Activated T-cell treated with anti-CD3 and anti-CD28 coated beads, Interleukin-2, amount 50 U/mL, for 24 hours (primary cell): ENCODE data around the gene PER2.
A peak's percentile ranks its signal among the peaks of the same experiment; 100 is the strongest.
"Not testable (repeated sequence)": the region's sequence is repeated elsewhere in the genome, so short reads cannot be mapped to it uniquely, and the experiment has no call there.

Experiments used
- DNase-seq: peaks from one replicate; pipeline ENCODE4 v3.0.0-alpha.2; 2020
- H3K27ac Mint-ChIP-seq: 2 replicates; pipeline ENCODE4 v1.8.0; 2020; ENCODE audit warnings: mild to moderate bottlenecking, mixed read lengths
- H3K27me3 Mint-ChIP-seq: 2 replicates; pipeline ENCODE4 v1.8.0; 2020; ENCODE audit warnings: mixed read lengths
- H3K36me3 Mint-ChIP-seq: 2 replicates; pipeline ENCODE4 v1.8.0; 2020; ENCODE audit warnings: low read depth, mixed read lengths
- H3K4me1 Mint-ChIP-seq: 2 replicates; pipeline ENCODE4 v1.8.0; 2020; ENCODE audit warnings: low read depth, mixed read lengths
- H3K4me3 Mint-ChIP-seq: 2 replicates; pipeline ENCODE4 v1.8.0; 2020; ENCODE audit warnings: mild to moderate bottlenecking, moderate library complexity, mixed read lengths
- H3K9me3 Mint-ChIP-seq: 2 replicates; pipeline ENCODE4 v1.8.0; 2020; ENCODE audit warnings: mixed read lengths

Gene PER2

GRCh38 chr2:238320648-238321281 is 32.4 kb upstream of the PER2 start:
- no peaks in the 10 kb centered on the region for H3K9me3 Mint-ChIP-seq
- peaks cover 22% of the 10 kb centered on the region for H3K4me1 Mint-ChIP-seq
- peaks cover 3% of the 10 kb centered on the region for H3K27me3 Mint-ChIP-seq
- no peak for DNase-seq
- H3K27ac Mint-ChIP-seq, result no peak overlapping the region
- peaks cover 21% of the 10 kb centered on the region for H3K36me3 Mint-ChIP-seq
- H3K4me3 Mint-ChIP-seq, result peak overlapping the region; percentile 79

GRCh38 chr2:238320246-238320647 is 31.8 kb upstream of the PER2 start, which contains the start of gene TRAF3IP1:
Gene TRAF3IP1, plus strand, starts transcription at chr2:238320518. Its CDS starts 145 bp downstream, at chr2:238320663.
- Mint-ChIP-seq H3K27ac (no peak within 1 kb of the TSS), H3K4me3 (peak within 1 kb of the TSS; percentile 79), H3K4me1 (peaks cover 20% of the 10 kb centered on the region), H3K9me3 (no peaks in the 10 kb centered on the region), H3K27me3 (peaks cover 4% of the 10 kb centered on the region), H3K36me3 (peaks cover 16% of the 10 kb centered on the region)
- DNase-seq, result peak; percentile 90

DNA sequence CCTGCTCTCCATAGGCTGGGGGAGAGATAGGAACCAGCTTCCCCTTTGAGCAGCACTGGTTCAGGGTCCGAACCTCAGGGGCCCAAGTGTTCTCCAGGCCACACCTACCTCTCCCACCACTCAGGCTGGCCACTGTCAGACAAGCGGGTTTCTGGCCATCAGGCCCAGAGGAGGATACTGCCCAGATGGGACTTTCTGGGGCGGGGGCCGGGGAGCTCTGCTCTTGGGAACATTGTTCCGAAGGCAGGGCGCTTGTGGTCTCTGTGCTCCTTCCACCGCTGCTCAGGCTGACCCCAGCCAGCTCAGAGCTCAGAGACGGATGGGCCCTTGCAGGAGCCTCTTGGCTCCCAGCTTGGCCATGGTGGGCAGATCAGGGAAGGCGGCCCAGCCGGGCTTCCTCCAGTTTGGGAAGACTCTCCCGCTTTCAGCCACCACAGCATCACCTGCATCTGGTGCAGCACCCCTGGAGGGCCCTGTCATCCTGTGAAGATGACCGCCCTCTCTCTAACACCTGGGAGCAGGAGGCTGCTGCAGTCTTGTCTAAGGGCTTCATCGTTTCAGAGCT is 26.7 kb upstream of the PER2 start:
- Mint-ChIP-seq H3K9me3 (no peaks in the 10 kb centered on the region), H3K4me3 (no peak overlapping the region)

DNA sequence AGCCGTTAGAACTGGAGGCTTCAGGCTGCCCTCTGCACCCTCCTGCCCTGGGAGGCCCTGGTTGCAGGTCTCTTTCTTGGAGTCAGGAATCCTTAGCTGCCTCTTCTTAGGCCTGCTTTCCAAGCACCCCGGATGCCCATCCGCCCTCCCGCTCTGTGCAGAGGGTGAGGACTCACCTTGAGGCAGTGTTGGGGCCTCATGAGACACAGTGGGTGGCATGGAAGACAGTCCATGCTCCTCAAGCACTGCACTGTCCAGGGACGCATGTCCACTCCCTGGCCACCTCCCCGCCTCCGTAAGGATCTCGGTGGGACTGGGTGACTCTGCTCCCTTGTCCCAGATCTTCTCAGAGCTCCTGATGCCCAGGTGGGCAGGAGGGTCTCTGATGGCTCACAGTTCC is 26.2 kb upstream of the PER2 start:
- Mint-ChIP-seq H3K4me1 (peaks cover 2% of the 10 kb centered on the region), H3K27me3 (peaks cover 7% of the 10 kb centered on the region), H3K4me3 (no peak overlapping the region), H3K9me3 (no peaks in the 10 kb centered on the region), H3K27ac (no peak overlapping the region), H3K36me3 (no peaks in the 10 kb centered on the region)
- DNase-seq, result no peak

More for the DNA sequence above, 26.7 kb upstream of the PER2 start:
- no peak for DNase-seq
- Mint-ChIP-seq H3K27me3 (peaks cover 7% of the 10 kb centered on the region), H3K36me3 (no peaks in the 10 kb centered on the region), H3K27ac (no peak overlapping the region), H3K4me1 (peaks cover 6% of the 10 kb centered on the region)

GRCh38 chr2:238313991-238314350 is 25.6 kb upstream of the PER2 start:
- Mint-ChIP-seq H3K27me3 (peaks cover 10% of the 10 kb centered on the region), H3K27ac (no peak overlapping the region), H3K4me1 (no peaks in the 10 kb centered on the region), H3K9me3 (no peaks in the 10 kb centered on the region), H3K36me3 (no peaks in the 10 kb centered on the region), H3K4me3 (no peak overlapping the region)
- no peak for DNase-seq

GRCh38 chr2:238313289-238313990 is 25.0 kb upstream of the PER2 start:
- no peak overlapping the region for H3K27ac Mint-ChIP-seq
- H3K4me1 Mint-ChIP-seq, result no peaks in the 10 kb centered on the region
- no peaks in the 10 kb centered on the region for H3K36me3 Mint-ChIP-seq
- no peaks in the 10 kb centered on the region for H3K9me3 Mint-ChIP-seq
- no peak for DNase-seq
- H3K4me3 Mint-ChIP-seq, result no peak overlapping the region
- H3K27me3 Mint-ChIP-seq, result peaks cover 10% of the 10 kb centered on the region

GRCh38 chr2:238310721-238311120 is 22.3 kb upstream of the PER2 start:
- not testable (repeated sequence) for H3K36me3 Mint-ChIP-seq, H3K27me3 Mint-ChIP-seq, H3K9me3 Mint-ChIP-seq, DNase-seq, H3K4me1 Mint-ChIP-seq, H3K27ac Mint-ChIP-seq, H3K4me3 Mint-ChIP-seq

DNA sequence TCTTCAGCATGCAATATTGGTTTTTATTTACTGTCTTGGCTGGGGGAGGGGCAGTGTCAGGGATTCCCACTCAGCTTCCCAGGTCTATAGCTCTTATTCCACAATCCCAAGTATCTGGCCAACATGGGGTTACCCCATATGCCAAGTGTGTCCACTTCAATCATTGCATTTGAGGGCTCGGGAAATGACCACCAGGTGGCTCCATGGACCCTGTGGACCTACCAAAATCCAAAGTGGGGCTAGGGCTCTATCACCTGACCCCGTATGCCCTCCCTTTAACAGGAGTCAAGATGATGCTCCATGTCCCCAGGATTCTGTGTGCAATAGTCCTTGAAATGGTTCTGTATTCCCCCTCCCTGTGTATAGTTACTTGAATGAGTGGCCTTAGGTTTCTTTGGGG is 19.8 kb upstream of the PER2 start:
- no peak overlapping the region for H3K27ac Mint-ChIP-seq
- H3K4me3 Mint-ChIP-seq, result no peak overlapping the region
- DNase-seq, result no peak

DNA sequence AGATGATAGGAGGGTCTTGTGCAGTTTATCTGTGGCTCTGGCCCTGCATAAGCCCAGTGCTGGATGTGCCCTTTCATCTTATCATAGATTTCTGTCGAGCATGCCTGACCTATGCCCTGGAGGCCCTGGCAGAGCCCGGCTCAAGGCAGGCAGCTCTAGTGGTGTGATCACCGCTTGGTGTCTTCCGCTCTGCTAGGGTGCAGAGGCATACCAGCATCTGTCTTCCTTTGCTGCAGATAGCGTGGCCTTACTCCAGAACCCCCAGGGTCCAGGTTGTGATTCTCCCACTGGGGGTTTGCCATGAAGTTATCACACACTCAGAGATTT is 18.2 kb upstream of the PER2 start:
- no peaks in the 10 kb centered on the region for H3K4me1 Mint-ChIP-seq
- H3K27ac Mint-ChIP-seq, result no peak overlapping the region
- no peaks in the 10 kb centered on the region for H3K36me3 Mint-ChIP-seq
- DNase-seq, result no peak
- no peaks in the 10 kb centered on the region for H3K9me3 Mint-ChIP-seq
- no peak overlapping the region for H3K4me3 Mint-ChIP-seq
- peaks cover 6% of the 10 kb centered on the region for H3K27me3 Mint-ChIP-seq

More for the DNA sequence above, 19.8 kb upstream of the PER2 start:
- H3K36me3 Mint-ChIP-seq, result no peaks in the 10 kb centered on the region
- no peaks in the 10 kb centered on the region for H3K9me3 Mint-ChIP-seq
- no peaks in the 10 kb centered on the region for H3K4me1 Mint-ChIP-seq
- peaks cover 6% of the 10 kb centered on the region for H3K27me3 Mint-ChIP-seq

DNA sequence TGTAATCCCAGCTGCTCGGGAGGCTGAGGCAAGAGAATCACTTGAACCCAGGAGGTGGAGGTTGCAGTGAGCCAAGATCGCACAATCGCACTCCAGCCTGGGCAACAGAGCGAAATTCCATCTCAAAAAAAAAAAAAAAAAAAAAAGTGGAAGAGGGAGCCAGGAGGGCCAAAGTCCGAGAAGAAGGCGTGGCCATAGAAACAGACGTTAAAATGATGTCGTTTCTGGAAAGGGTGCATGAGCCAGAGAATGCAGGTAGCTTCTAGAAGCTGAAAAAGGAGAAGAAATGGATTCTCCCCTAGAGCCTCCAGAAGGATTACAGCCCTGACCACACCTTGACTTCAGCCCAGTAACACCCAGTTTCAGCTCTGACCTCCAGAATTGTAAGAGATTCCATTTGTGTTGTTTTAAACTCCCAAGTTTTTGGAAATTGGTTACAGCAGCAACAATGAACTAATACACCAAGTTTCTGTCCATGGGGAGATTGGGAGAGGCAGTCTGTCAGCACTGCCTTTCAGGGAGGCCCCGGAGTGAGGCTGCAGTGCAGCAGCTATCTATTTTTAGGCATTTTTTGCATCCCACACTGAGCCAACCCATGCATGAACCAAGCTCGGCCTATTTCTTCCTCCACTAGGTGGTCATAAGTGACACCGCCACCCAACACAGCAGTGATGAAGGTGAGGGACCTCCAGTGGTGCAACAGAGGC is 17.7 kb upstream of the PER2 start:
- H3K4me3 Mint-ChIP-seq, result no peak overlapping the region
- H3K27ac Mint-ChIP-seq, result no peak overlapping the region
- H3K36me3 Mint-ChIP-seq, result no peaks in the 10 kb centered on the region
- H3K4me1 Mint-ChIP-seq, result no peaks in the 10 kb centered on the region
- H3K27me3 Mint-ChIP-seq, result peaks cover 6% of the 10 kb centered on the region
- no peak for DNase-seq
- no peaks in the 10 kb centered on the region for H3K9me3 Mint-ChIP-seq

- Mint-ChIP-seq H3K27me3 (peaks cover 7% of the 10 kb centered on the region), H3K27ac (no peak overlapping the region), H3K9me3 (no peaks in the 10 kb centered on the region), H3K4me1 (no peaks in the 10 kb centered on the region), H3K4me3 (no peak overlapping the region), H3K36me3 (no peaks in the 10 kb centered on the region)
- no peak for DNase-seq
These were observed 16.9 kb upstream of the PER2 start for GRCh38 chr2:238305092-238305862.

GRCh38 chr2:238304116-238304515 is 15.7 kb upstream of the PER2 start:
- no peak overlapping the region for H3K4me3 Mint-ChIP-seq
- H3K9me3 Mint-ChIP-seq, result no peaks in the 10 kb centered on the region
- no peaks in the 10 kb centered on the region for H3K4me1 Mint-ChIP-seq
- H3K27ac Mint-ChIP-seq, result no peak overlapping the region
- no peaks in the 10 kb centered on the region for H3K36me3 Mint-ChIP-seq
- peaks cover 4% of the 10 kb centered on the region for H3K27me3 Mint-ChIP-seq
- DNase-seq, result no peak

DNA sequence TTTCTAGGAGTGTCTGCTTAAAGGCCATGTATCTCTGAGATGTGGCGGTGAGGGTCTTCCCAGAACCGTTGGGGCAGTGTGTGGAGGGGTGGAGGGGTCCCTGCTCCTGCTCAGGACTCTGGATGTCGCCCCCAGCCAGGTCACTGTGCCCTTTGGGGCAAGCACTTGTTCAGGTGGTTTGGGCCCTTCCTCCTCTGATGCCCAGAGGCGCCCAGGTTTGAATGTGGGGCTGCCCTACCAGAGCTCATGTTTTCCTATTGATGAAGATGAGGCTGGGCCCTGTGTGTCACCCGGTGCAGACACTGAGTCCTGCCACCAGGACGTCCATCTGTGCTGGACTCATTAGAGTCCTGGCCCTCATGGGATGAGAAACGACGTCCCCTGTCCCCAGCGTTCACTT is 14.3 kb upstream of the PER2 start:
- H3K4me1 Mint-ChIP-seq, result no peaks in the 10 kb centered on the region
- H3K36me3 Mint-ChIP-seq, result no peaks in the 10 kb centered on the region
- DNase-seq, result no peak
- peaks cover 8% of the 10 kb centered on the region for H3K27me3 Mint-ChIP-seq
- H3K27ac Mint-ChIP-seq, result no peak overlapping the region
- H3K9me3 Mint-ChIP-seq, result no peaks in the 10 kb centered on the region
- no peak overlapping the region for H3K4me3 Mint-ChIP-seq

GRCh38 chr2:238302087-238302486 is 13.7 kb upstream of the PER2 start:
- no peaks in the 10 kb centered on the region for H3K36me3 Mint-ChIP-seq
- no peak for DNase-seq
- no peak overlapping the region for H3K4me3 Mint-ChIP-seq
- no peaks in the 10 kb centered on the region for H3K9me3 Mint-ChIP-seq
- no peak overlapping the region for H3K27ac Mint-ChIP-seq
- no peaks in the 10 kb centered on the region for H3K4me1 Mint-ChIP-seq
- H3K27me3 Mint-ChIP-seq, result peaks cover 10% of the 10 kb centered on the region
